GM18526 (cell line): ENCODE data around the gene GNG8.

ENCODE experiments used
- POLR2A ChIP-seq: IDR thresholded peaks from 3 replicates; pipeline ENCODE4 v1.6.1; 2011; ENCODE audit not compliant: insufficient read length; ENCODE audit errors: extremely low read depth

Gene GNG8

GRCh38 chr19:46635920-46636761, at the start of gene GNG8:
Gene GNG8, minus strand, starts transcription at chr19:46636202. Its CDS starts 1,520 bp downstream, at chr19:46634682.
- TF ChIP-seq POLR2A: no peak

- no peak for TF ChIP-seq POLR2A
Measured at GRCh38 chr19:46685189-46685588, 49.2 kb upstream of the GNG8 start.

- TF ChIP-seq POLR2A: no peak
Measured at GRCh38 chr19:46678110-46678732, 42.2 kb upstream of the GNG8 start.

- no peak for TF ChIP-seq POLR2A
Measured at GRCh38 chr19:46674416-46675178, 38.6 kb upstream of the GNG8 start.

GRCh38 chr19:46670813-46671212, 34.8 kb upstream of the GNG8 start:
- TF ChIP-seq POLR2A: no peak

GRCh38 chr19:46668662-46669061, 32.7 kb upstream of the GNG8 start:
- no peak for TF ChIP-seq POLR2A

- TF ChIP-seq POLR2A: no peak
Measured at GRCh38 chr19:46665072-46665471, 29.1 kb upstream of the GNG8 start.

GRCh38 chr19:46661735-46662592, 26.0 kb upstream of the GNG8 start:
- TF ChIP-seq POLR2A: no peak

- no peak for TF ChIP-seq POLR2A
Measured at GRCh38 chr19:46661020-46661731, 25.2 kb upstream of the GNG8 start, which contains the start of gene DACT3. Gene DACT3, minus strand, starts transcription at chr19:46661182. Its CDS starts 118 bp downstream, at chr19:46661064.

- TF ChIP-seq POLR2A: no peak
Measured at GRCh38 chr19:46660551-46661019, 24.6 kb upstream of the GNG8 start.

- no peak for TF ChIP-seq POLR2A
Measured at GRCh38 chr19:46660008-46660517, 24.1 kb upstream of the GNG8 start.

- TF ChIP-seq POLR2A: no peak
Measured at GRCh38 chr19:46659151-46660007, 23.4 kb upstream of the GNG8 start.

GRCh38 chr19:46656541-46656940, 20.5 kb upstream of the GNG8 start:
- TF ChIP-seq POLR2A: no peak

GRCh38 chr19:46654621-46655152, 18.7 kb upstream of the GNG8 start:
- TF ChIP-seq POLR2A: no peak
